IPS-18c (cell line): Measurements from ENCODE around the gene LTBR.
"Not testable (repeated sequence)": the region's sequence is repeated elsewhere in the genome, so short reads cannot be mapped to it uniquely, and the experiment has no call there.

Experiments used
- H3K4me3 ChIP-seq: 2 replicates; pipeline ENCODE4 v1.7.0; 2013; ENCODE audit warnings: low read depth, mild to moderate bottlenecking, low read length, moderate library complexity; ENCODE audit not compliant: insufficient read depth
- H3K9me3 ChIP-seq: one replicate; pipeline ENCODE4 v1.6.1; 2013; ENCODE audit warnings: mild to moderate bottlenecking, low read length, moderate library complexity; ENCODE audit not compliant: control insufficient read depth, insufficient read depth

LTBR gene

DNA sequence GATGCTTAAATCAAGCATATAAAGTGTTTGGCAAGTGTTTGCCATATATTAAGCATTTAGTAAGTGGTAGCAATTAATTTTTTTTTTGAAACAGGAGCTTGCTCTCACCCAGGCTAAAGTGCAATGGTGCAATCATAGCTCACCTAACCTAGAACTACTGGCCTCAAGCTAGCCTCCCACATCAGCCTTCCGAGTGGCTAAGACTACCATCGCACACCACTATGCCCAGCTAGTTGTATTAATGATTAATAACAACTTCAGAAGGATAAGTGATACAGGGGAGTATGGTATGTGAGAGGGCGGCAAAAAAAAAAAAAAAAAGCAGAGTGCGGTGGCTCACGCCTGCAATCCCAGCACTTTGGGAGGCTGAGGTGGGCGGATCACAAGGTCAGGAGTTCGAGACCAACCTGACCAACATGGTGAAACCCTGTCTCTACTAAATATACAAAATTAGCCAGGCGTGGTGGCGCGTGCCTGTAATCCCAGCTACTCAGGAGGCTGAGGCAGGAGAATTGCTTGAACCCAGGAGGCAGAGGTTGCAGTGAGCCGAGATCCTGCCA, 39.8 kb upstream of the LTBR start:
- H3K4me3 ChIP-seq, H3K9me3 ChIP-seq: not testable (repeated sequence)

DNA sequence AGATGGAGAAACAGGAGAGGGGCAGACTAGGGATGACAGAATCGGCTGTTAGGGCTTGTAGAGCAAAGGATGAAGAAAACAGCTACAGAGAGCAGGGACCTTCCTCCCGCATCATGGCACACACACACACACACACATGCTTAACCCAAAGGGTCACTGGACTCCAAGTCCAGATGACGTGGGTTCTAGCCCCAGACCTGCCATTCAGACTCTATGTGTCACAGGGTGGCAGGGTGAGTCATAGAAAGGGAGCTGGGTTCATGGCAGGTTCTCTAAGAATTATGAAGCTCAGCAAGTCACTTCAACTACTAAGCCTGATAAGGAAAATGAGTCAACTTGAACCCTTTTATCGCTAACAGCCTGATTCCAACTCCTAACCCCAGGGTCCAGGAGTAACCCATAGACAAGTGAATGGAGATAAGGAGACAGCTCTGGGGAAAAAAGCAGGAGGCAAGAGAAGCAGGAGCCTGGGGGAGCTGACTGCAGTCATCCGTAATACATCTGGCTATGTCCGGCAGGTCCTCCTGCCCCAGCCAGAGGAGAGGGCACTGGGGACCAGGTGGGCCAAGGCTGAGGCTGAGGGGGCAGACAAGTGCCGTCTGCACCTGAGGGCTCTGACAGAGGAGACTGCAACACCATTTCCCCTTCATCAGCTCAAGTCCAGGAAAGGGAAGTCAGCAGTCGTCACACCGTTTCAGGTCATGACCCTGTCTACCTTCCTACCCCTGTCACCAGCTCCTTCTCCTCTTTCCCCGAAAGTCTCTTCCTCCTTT, 38.5 kb upstream of the LTBR start:
- Histone ChIP-seq H3K9me3 (no peaks in the 10 kb centered on the region), H3K4me3 (no peak overlapping the region)

DNA sequence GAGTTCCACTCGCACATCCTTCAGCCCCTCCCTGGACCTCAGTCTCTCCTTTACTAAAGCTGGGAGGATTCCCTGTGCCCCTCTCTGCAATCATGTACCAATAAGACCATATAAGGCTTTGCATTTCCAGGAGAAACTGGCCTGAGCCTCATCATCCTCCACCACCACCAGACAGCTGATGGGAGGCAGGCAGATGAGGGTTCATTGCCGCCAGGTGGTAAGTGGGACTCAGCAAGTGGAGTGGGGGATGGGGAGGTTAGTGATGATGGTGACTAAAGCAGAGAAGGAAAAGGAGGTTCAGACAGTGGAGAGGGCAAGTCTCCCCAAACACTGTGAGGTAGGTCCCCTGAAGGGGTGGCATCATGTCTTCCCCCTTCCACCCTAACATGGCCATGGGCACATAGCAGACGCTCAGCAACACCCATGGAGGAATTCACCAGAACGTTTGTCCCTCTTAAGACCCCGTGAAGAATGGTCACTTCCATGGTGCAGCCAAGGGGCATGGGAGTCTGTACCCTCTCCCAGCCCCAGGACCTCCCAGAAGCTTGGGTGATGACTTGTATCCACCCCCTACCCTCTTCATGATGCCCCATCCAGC, 37.6 kb upstream of the LTBR start:
- Histone ChIP-seq H3K9me3 (no peaks in the 10 kb centered on the region), H3K4me3 (no peak overlapping the region; the same call in 1 of the 2 replicates)

DNA sequence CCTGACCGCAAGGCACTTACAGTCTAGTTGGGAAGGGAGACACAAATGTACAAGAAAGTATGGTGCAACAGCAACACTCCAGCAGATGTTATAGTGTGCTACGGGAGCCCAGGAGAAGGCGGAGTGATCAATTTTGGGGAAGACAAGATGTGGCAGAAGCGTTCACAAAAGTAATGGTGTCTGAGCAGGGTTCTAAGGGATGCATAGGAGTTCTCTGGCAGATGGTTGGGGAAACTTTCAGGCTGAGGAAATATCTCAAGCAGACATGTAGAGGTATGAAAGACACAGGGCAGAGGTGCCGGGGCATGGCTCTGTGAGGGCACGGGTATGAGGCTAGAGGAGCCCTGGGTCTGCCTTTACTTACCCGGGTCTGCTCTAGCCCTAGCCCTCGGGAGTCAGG, 37.0 kb upstream of the LTBR start:
- Histone ChIP-seq H3K4me3 (no peak overlapping the region), H3K9me3 (no peaks in the 10 kb centered on the region)

DNA sequence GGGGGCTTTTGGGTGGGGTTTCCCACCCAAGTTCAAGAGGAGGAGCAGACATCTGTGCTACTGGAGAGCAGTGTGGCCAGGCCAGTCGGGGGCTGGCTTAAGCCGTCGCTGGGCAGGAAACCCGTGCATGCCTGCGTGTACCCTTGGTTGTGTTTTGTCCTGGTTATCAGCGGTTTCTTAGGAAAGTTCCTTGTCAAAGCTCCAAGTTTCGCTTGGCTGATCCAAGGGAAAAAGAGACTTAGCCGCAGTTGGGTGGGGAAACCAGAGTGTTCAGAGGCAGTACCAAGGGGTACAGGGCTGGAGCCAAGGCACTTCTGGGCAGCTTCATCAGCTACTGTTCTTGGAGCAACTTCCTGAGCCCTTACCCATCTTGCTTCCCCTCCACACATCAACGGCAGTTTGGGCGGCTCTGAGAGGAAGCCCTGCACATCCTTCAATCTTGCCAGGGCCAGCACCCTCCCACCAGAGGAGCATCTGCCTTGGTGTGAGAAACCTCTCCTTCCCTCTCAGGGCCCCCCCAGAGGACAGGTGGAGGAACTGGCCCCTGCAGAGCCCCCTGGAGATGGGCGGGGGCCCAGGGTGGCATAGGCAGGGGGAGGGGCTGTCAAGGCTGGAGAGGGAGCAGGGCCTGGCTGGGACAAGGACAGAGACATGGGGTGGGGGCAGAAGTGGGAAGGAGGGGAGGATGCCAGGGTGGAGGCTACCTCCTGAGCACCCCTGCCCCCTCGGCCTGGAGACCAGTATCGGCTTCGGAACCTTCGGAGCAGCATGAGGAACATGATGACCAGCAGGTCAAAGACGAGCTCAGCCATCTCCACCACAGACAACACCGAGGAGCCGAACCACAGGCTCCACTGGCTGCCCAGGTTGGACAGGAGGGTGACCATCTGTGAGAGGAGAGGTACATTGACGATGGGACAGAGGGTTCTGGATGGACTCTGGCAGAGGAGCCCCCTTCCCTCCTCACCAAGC, 36.3 kb upstream of the LTBR start:
- no peaks in the 10 kb centered on the region for H3K9me3 ChIP-seq
- H3K4me3 ChIP-seq, result no peak overlapping the region

DNA sequence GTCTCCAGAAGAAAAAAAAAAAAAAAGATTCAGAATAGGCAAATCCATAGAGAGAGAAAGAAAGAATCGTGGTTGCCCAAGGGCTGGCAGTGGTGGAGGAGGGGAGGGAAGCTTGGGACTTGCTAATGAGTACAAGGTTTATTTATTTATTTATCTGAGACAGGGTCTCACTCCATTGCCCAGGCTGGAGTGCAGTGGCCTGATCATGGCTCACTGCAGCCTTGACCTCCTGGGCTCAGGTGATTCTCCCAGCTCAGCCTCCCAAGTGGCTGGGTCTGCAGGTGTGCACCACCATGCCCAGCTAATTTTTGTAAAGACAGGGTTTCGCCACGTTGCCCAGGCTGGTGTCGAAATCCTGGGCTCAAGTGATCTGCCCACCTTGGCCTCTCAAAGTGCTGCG, 32.3 kb upstream of the LTBR start:
- Histone ChIP-seq H3K4me3 (no peak overlapping the region), H3K9me3 (no peaks in the 10 kb centered on the region)

DNA sequence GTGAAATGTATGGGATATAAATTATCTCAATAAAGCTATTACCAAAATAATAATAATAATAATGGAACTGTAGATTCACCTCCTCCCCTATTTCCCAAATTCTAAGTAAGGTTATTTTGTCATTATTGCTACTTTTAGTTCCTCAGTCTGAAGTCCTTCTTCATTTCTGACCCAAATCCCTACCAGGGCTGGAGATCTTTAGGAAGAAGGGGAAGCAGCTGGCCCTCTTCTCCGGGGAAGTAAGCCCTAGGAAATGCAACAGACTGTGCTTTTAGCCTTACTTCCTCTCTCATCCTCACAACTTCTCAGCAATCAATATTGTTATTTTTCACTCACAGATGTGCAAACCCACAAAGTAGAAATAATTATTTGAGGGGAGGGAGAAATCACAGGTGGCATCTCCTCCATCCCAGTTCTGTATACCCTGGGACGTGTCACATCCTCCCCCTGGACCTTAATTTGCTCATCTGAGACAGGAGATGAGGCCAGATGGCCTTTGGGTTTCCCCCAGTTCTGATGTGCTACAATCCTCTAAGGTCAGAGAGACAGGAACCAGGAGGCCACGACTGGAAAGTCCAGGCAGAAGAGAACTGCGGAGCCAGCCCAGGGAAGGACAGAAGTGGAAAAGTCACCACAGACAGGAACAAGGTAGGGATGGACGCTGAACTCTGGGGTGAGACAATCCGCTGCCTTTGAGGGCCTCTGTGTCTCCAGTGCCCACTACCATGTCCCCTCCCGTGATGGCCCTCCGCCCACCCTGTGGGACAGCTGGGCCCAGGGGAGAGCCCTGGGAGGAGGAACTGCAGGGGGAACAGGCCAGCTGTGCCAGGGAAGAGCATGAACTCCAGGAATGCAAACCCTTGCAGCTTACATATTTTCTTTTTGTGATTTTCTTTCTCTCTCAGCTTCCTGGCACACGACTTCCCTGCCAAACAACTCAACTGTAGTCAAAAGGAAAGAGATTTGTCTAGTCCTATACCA, 31.5 kb upstream of the LTBR start:
- no peaks in the 10 kb centered on the region for H3K9me3 ChIP-seq
- H3K4me3 ChIP-seq, result no peak overlapping the region

DNA sequence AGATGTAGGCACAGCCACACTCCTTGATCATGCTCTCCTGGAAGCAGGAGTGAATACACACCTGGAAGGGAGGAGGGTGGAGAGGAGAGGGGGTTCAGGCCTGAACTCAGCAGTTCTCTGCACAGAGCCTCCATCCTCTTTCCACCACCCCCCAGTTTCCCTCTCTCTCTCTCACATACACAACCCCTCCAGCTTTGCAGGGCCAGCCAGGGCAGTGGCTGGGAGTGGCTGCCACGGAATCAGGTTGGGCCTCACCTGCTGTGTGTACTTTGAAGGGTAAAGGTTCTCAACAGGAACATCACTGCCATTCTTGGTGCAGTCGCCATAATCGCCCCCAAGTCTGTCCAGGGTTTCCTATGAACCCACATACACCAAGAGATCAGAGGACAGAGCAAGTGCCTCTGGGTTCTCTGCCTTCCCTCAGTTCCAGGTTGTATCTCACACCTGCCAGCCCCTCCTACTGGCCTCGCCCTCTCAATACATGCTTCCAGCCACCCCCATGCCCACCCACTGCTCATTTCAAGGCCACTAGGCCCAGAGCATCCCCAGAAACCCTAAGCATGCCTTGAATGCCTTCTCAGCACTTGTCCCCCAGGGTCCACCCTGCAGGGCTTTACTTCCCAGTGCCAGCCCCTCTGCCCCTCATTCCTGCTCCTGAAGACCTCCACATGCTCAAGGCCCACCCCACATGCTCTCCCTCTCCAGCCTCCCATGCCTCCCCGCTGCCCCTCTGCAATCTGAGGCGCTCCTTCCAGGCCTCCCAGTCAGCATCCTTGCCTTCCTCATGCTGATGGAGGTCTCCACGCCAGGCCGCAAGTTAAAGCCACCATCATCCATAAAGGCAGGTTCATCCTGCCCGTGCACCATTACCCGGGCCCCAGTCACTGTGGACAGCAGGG, 29.2 kb upstream of the LTBR start:
- H3K4me3 ChIP-seq, result no peak overlapping the region
- H3K9me3 ChIP-seq, result no peaks in the 10 kb centered on the region

DNA sequence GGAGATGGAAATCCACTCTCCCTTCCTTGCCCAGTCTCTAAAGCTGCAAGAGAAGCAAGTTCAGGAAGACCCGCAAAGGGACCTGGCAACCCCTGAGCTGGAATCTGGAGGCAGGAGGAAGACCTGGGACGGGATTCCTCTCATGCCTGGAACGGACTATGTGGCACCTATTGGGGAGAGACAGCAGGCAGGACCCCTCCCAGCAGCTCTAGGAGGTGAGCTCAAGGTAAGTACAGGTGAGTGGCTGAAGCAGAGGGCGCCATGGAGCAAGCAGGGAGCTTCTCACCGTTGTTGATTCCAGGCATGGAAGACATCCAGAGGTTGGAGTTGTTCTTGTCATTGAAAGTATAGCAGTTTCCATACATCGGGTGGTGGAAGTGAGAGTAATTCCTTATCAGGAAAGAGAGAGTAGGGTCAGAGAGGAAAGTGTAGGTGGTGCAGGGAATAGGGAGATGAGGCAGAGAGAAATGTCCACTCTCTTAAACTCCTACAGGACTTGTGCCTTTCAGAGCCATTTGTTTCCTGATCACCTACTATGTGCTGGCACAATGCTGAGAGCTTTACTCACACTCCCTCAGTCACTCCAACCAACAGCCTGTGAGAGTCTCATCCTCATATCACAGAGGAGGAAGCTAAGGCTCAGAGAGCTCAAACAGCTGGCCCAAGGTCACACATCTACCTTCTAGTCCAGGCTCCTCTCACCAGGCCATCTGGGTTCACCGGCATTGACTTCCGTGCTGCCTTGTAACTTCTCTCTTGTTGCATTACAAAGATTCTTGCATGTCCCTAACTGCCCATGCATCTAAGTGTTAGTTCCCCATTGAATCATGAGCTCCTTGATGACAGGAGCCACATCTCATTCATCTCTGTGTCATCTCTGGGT, 28.2 kb upstream of the LTBR start:
- H3K4me3 ChIP-seq, result no peak overlapping the region
- H3K9me3 ChIP-seq, result no peaks in the 10 kb centered on the region

DNA sequence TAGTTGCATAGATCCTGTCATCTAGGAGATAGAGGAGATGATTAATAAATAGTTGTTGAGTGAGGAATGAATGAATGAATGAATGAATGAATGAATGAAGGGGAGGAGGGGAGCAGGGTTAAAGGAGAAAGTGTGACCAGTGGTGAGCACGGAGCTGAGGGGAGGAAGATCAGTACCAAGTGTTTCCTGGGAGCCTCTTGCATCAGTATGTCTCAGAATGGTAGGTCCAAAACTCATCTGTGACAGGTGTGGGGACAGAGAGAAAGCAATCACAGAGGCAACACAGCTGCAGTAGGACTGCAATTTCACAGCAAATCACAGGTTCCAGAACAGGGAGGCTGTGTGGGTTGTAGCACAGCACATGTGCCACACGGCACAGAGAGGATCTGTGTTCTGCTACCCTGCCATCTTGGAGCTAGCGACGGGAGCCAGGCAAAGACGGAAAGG, 27.6 kb upstream of the LTBR start:
- Histone ChIP-seq H3K4me3 (no peak overlapping the region), H3K9me3 (no peaks in the 10 kb centered on the region)

DNA sequence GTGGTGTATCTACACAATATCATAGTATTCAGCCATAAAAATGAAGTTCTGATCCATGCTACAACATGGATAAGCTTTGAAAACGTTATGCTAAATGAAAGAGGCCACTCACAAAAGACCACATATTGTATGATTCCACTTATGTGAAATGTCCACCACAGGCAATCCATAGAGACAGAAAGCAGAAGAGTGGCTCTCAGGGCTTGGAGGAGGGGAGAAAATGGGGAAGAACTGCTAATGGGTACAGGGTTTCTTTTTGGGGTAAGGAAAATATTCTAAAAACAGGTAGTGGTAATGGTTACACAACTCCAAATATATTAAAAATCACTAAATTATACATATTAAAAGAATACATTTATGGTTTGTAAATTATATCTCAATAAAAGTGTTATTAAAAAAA, 25.1 kb upstream of the LTBR start:
- Histone ChIP-seq H3K4me3 (no peak overlapping the region), H3K9me3 (no peaks in the 10 kb centered on the region)

DNA sequence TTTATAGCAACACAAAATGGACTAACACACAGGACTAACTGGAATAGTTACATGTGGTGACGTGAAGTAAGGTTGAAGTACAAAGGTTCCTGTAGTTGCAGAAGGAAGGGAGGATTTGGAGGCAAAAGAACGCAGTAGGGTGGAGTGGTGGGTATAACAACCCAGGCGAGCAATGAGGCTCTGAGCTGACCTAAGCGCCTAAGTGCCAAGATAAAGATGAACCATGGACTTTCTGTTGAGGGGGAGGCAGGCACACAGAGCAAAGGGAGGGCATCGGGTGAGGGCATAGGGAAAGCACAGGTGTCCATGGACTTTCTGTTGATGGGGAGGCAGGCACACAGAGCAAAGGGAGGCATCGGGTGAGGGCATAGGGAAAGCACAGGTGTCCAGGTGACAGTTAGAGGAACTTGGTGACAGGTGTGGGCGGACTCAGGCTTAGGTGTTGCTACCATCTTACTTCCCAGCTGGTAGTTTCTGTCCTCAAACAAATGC, 23.8 kb upstream of the LTBR start:
- Histone ChIP-seq H3K4me3 (no peak overlapping the region), H3K9me3 (no peaks in the 10 kb centered on the region)

DNA sequence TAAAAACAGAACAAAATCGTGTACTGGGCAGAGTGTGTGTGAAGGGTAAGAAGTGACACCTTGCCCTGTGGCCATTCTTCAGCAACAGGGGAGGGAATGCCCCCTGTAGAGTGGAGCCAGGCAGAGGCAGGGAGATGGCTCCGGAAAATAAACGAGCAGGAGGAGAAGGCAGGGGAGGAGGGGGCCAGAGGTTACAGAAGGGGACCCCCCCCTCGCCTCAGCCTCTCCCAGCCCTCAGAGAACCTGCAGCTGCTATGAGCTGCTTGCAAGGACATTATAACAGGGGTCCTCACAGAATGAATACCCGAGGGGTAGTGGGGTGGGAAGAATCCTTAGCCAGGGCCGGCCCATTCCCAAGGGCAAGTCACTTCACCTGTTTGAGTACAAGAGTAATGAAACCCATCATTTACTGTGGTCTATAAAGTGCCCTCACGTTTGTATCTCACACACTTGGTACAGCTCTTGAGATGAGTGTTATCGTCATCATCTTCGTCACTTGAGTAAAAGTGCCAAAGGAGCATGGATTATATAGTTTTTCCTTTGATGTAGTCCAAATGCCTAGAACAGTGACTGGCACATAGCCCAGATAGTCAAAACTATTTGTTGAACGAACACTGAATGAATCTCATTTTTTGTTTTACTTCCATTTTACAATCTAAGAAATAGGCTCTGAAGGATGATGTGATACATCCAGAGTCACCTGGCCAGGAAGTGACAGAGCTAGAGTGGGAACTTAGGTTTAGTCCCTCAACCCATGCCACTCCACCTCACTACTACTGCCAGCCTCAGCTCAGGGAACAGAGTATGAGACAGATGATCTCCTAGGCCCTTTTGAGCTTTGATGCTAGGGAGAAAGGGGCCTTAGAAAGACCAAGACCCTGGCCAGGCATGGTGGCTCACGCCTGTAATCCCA, 23.1 kb upstream of the LTBR start:
- no peaks in the 10 kb centered on the region for H3K9me3 ChIP-seq
- no peak overlapping the region for H3K4me3 ChIP-seq

DNA sequence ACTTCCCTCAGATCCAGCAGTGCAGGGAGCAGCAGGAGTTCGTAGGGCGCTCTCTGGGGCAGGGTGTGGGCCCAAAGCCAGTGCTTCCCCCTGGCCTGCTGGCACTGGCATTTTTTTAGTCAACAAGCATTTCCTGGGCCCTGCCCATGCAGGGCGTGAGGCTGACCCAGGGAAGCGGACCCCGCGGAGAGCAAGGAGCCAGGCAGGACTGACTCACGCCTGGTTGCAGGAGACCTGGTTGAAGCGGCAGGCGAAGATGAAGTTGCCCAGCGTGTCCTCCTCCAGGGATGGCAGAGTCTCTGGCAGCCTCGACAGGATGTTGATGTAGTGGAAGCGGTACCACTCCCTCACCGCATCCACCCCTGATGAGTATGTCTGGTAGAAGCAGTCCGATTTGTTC, 22.1 kb upstream of the LTBR start:
- Histone ChIP-seq H3K4me3 (no peak overlapping the region), H3K9me3 (no peaks in the 10 kb centered on the region)
